NK-92 (cell line): ENCODE results near the gene TYW5.

Source experiments
- DNase-seq: peaks from one replicate; lab custom pipeline; 2025; ENCODE audit not compliant: unreplicated experiment; lab: John Stamatoyannopoulos, UW

Gene TYW5, protein sequence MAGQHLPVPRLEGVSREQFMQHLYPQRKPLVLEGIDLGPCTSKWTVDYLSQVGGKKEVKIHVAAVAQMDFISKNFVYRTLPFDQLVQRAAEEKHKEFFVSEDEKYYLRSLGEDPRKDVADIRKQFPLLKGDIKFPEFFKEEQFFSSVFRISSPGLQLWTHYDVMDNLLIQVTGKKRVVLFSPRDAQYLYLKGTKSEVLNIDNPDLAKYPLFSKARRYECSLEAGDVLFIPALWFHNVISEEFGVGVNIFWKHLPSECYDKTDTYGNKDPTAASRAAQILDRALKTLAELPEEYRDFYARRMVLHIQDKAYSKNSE

DNA sequence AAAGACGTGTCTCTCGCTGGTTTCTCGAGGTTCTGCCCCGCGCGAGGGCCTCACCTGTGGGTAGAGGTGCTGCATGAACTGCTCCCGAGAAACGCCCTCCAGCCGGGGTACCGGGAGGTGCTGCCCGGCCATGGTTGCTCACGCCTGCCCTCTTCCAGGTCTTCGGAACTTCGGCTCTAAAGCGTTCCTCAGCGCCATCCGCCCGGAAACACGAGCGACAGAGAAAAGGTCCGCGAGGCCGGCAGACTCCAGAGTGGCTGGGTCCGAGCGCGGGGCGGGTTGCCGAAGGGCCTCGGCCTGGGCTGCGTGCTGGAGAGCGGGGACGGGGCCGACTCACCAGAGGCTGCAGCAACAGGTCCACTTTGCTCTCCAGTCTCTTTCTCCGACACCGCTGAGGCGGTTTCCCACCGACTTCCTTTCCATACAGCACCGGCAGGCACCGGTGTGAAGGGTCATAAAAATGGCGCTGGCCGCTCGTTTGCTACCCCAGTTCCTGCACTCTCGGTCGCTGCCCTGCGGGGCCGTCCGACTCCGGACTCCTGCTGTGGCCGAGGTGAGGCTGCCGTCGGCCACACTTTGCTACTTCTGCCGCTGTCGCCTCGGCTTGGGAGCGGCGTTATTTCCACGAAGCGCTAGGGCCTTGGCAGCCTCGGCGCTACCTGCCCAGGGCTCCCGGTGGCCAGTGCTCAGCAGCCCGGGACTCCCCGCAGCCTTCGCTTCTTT is at the start of gene TYW5, which contains the start of gene MAIP1:
TSS of gene TYW5 (minus strand) at position 153 of the 723 bp plus-strand sequence. CDS start at position 132, 21 bp downstream.
TSS of gene MAIP1 (plus strand) at position 244 of the 723 bp plus-strand sequence. CDS start at position 461, 217 bp downstream.
- peak; percentile 27 for DNase-seq

DNA sequence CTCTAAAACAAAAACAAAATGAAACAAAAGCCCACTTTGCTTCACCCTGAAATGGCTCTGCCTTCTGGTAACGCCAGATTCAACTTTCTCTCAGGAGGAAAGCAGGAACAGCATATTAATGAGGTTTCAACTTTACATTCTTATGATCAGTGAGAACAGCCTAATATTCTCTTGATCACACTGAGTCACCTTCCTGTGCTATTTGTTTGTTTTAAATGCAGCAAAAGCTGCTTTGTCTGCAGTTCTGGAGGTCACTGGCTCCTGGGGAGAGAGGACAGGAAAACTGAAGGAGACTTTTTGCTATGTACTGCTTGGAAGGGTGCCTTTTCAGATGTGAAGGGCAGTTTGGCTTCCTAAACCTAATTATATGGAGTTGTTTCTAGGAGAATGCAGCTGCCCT is 48.2 kb upstream of the TYW5 start:
- DNase-seq, result no peak

DNA sequence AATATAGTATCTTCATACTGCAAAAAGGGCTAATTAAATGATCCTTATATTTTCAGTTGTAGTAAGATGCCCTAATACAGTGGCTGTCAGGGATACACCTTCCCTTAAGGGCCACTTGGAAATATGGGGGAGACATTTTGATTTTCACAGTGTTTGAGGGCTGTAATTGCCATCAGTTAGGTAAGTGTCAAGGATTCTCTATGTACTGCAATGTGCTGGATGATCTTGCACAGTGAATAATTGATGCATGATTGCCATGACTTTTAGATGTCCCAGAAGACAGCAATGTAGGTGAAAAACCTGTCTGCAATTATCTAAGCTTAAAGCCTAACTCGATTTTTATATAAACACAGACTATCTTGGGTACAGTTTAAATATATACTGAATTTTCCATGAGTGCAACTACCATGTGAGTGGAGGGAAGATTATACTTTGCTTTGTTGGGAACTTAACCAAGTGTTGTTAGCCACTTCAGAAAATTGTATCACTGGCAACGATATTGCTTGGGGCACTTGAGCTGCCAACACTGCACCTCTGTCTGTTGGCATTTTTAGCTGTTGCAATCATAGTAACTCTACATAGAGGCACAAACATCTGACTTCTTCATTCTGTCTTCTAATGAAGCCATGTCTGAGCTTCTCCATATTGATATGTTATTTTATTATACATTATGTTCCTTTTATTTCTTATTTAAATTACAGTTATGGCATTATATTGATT is 45.3 kb upstream of the TYW5 start:
- no peak for DNase-seq

DNA sequence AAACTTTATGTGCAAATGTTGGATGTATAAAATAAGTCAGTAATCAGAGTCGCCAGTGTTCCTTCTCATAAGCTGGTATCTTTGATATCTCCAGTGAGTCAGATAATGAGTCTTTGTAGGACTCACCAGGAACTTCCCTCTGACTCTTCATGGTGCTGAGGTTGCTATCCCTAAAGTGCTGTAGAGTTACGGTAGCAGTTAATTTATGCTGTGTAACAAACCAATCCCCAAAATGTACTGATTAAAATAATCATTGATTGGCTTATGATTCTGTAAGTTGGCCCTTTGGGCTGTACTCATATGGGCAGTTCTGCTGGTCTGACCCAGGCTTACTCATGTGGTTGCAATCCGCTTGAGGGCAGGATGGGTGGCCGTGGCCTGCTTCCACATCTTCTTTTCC is 43.9 kb upstream of the TYW5 start:
- DNase-seq, result no peak

DNA sequence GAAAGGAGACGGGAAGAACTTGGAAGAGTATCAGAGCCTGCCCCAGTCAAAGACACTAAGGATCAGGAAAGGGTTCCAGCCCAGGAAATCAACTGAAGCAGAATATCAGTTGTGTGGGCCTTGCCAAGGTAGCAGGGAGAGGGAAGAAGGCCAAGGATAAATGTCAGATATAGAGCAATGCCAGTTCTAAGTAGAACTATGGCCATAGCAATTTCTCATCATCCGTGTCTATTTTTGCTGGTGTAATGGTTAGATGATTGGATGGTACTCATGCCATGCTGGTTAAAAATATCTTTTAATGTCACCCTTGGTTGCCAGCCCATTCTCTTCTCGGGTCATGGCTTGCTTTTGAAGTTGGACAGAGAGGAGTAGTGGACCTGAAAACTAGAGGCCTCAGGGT is 42.0 kb upstream of the TYW5 start:
- DNase-seq, result no peak

DNA sequence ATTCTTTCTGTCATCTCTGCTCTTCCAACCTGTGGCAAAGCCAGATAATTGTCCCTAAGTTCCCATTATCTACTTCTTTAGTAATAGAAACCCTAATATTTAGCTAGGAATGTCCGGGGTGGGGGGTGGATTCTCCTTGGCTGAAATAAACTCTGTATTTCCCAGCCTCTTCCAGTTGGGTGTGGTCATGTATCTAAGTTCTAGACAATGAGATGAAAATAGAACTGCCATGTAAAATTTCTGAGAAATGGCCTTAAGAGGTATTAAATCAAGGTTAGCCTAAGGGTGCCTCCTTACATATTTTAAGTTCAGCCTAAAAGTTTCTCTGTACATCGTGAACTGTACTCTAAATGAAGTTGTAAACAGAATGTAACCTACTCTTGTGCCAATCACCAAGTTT is 39.6 kb upstream of the TYW5 start:
- DNase-seq, result no peak

DNA sequence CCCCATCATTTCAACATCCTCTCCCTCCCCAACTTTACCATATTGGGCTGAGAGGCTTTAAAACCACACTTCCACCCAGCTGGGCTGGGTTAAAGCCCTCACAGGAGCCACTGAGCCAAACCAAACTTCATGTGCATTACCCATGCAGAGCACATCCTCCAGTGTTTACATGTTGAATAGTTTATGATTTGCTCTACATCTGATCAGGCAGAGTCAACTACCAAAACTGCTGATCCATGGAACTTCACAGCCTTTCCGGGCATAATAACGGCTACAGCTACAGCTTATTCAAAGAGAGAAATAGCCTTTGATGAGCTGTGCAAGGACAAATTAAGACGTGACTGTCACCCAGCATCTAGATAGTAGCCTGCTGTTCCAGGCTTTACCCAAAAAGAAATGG is 39.1 kb upstream of the TYW5 start:
- no peak for DNase-seq

DNA sequence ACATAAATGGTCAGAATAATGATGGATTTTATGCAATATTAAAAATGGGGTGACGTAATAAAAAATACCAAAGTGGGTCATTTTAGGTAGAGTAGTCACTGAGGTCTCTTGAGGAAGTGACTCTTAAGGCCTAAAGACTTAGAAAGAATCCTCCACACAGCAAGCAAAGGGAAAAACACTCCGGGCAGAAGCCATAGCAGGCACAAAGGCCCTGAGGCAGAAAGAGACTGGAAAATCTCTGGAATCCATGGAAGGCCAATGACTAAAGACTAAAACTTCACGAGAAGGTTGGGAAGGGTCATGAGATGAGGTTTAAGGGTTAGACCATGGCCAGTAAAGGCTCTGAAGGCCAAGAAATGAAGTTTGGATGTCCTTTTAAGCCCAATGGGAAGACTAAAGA is 37.0 kb upstream of the TYW5 start:
- no peak for DNase-seq

DNA sequence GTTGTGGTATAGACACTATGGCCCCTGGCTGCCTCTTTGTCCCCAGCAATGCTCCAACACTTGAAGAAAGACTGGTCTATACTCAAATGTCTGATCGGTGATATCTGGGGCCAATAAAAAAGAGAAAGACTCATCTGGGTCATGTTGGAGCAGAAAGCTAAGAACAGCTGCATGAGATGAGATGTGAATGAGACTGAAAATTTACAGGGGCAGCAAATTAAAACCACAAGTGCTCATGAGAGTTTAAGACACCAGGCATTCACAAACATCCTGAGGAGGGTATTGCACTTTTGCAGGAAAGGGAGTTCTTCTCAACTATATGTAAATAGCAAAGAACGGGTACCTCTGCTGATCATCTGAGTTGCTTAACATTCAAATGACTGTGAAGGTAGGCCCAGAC is 36.4 kb upstream of the TYW5 start:
- no peak for DNase-seq

DNA sequence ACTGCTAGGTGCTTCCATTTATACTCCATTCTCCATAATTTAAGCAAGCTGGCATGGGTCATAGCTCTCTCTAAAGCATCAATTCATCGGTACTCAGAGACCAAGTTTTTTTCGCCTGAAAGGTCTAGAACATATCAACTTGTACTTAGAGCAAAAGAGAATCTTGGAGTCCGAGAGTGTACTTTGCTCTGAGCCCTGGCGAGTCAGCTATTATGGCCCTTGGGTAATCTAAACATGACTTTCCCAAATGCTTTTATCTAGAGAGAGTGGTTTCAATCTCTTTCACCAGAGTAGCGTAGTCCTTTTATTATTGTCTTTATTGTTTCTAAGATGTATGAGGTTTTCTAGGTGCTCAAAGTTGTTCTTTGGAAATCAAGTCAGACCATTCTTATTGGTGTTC is 34.5 kb upstream of the TYW5 start:
- DNase-seq, result no peak

DNA sequence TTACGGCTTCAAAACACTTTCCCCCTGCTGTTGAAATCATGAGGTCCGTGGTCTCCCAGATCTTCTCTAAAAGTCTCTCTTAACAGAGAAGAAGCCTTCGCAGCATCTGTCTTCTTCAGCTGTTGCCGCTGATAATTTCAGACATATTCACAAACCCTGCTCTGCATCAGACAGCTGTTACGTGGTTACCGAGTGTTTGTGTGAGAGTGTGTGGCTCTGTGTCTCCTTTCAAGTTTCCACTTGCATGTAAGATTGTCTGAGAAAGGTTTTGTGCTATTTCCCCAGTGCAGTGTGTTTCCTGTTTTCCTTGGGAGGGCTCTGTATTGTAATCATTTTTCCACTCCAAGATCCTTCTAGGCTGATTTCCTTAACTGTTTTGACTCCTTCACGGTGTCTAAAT is 32.9 kb upstream of the TYW5 start:
- no peak for DNase-seq

DNA sequence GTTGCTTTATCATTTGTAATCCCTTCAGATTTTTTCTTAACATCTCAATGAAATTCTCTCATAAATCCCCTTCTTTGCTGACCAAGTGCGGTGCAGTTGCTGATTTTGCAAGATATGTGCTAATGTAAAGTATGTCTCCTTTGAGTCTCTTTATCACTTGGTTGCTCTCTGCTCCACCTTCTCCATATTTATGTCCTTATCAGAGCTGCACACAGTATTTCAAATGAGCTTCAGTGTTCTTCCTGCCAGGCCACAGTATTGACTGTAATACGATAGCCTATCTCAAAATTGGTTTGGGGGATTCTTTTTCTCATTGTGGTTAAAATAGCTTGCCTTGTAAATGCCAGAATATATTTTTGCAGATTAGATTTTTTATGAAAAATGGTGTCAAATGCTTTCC is 32.3 kb upstream of the TYW5 start:
- DNase-seq, result no peak

DNA sequence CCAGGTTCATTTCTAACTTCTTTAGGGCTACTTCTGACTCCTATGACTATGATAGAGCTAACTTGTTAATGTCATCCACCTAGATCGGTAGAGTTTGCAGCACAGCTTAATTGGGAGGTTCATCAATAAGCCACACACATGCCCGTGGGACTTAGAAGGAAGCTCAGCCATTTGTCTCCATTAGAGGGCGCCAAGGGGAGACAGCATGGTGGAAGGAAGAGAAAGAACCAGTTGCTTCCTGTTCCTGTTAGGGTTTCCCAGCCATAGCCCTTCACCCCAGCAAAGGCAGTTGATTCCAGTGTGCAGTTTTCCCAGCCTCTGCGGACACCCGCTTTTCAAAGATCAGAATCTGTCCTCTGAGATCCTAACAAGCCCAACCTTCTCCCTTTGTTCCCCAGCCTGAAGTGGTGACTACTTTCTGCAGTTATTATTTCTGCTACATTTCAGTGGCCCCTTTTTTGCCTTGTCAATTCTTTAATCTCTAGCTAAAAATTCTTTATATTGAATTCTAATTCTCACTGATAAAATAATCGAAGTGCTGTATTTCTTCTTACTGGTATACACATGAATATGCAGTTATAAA is 30.4 kb upstream of the TYW5 start:
- no peak for DNase-seq

DNA sequence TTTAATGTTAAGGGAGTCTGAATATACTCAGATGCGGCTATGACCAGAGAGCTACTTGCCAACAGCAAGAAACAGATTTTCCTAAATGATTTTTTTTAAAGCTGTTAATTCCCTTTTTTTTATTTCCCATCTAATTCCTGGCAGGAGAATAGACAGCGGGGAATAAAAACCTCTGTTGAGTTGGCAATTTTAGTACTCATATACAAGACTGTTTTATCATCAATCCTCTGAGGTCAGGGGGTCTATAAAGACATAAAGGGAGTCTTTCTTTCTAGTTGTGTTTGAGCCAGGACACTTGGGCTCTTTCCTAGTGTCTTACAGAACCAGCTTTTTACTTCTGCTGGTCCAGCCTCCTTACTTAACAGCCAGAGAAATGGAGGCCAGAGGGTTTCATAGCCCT is 29.5 kb upstream of the TYW5 start:
- DNase-seq, result no peak

DNA sequence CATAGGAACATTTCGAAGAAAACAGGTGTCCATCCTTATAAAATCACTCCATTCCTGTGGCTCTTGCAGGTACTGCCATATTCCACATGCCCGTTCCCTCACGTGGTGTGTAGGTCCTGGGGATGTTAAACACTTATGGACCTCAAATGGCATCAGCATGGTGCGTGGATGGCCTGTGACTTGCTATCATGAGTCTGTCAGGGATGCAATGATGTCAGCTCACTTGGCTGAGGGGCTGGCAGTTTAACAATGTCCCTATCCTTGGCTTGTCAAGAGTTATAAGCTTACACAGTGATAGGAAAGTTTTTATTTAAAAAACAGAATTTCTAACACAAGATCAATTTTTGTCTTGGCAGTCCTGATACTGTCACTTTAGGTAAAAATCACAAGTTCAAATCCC is 28.9 kb upstream of the TYW5 start:
- DNase-seq, result no peak

DNA sequence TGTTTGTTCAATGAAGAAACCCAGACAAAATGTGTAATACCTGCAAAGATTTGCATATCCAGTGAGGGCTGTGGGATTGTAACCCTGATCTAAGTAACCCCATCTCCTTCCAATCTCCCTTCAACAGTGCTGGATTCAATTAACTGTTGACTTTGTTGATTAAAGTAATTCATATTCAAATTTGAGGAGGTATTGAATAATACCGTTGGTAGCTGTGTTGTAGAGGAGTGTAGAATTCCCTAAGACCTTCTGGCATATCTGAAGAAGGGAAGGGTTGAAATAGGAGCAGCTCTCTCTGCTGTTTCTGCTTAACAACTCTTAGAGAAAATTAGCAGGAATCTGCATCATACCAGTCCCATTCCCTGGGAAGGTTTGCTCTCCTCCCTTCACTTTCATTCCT is 28.2 kb upstream of the TYW5 start:
- no peak for DNase-seq

DNA sequence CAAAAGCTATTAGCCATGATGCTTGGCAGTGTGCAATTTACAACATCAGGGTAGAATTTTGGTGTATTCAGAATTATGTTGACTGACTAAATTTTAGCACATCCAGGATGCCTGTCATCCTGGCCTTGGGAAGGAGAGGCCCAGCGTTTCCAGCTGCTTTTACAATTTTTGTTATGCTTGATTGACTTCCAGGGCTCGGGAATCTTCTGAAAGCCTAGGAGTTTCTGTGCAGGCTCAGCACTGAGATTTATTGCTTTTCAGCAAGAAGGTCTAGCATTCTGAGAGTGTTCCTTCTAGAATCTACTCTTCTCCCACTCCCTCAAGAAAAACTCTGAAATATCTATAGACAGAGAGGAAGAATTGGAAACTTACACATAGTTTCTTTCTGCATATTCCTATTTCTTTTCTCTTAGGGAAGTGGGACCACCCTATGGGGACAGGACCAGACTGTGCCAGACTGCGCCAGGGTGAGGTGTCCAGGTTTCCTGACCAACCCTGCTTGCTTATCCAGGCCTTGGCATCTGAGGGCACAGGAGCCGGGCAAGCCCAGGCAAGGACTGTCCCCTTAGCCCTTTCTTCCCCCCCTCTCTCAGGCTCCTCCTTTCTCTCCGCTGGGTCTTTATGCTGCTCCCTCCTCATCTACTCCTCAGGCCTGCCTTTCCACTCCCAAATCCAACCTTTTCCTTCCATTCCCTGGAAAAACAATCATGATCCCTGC is 27.0 kb upstream of the TYW5 start:
- DNase-seq, result no peak

DNA sequence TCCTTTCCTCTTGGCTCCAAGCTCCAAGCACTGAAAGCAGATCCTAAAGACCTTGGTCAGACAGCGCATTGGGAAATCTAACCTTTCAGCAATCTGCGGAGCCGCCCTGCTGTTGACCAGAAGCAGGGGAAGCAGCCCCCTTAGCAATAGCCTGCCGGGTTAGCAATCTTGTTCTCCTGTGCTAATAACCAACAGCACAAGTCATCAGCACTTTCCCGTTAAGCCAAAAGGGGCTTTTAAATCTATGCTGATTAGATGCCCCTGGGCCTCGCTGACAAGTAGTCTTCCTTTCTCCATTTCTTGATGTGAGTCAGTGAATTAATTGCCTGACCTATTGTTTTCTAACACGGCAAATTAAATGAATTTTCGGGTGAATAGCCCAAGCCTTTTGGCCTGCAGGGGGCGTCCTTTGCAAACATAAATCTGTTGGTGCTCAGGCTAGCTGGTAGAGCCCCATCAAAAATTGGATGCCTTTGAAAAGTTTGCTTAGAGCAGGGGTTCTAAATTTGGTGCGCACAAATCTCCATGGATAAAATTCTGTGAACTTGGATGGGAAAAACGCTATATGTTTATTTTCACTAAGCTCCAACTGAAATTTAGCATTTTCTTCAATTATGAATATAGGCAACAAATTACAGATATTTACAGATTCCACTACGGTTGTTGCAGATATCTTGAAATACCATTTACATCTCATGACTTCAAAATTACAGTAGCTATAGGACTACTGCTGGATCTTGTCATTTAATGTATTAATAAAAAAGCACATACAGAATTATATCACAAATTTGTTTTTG is 24.7 kb upstream of the TYW5 start:
- DNase-seq, result no peak

DNA sequence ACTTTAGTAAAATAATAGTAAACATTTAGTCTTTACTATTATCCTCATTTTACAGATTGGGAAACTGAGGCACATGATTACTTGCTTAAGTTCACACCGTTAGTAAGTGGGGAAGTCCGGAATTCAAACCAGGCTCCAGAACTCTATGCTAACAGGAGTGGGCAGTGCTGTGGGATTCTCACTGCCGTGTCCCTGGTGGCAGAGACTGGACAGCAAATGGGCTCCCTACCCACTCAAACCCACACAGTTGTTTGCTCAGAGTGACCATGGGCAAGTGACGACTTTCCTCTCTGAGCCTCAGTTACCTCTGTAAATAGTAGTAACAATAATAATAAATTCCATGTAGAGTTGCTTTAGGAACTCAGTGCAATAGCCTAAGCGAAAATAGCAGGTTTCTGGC is 24.1 kb upstream of the TYW5 start:
- no peak for DNase-seq

DNA sequence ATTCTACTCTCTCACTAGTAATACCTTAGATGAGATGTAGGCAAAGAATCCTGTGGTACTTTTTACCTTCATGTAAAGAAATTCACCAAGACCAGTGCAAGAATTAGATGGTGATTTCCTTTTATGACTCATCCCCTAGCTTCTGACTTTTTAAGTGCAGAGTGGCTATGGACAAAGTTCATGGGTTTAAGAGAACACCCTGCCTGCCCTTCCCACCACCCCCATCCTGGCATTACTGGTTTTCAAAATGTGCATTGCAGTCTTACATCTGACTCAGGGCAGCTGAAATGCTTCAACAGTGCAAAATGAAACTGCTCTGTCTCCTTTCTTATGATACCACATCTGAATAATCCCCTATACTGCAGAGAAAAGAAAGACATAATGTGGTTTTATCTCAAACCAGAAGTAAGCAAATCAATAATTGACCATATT is 22.7 kb upstream of the TYW5 start:
- no peak for DNase-seq
